ENCODE data around the gene IDI2. TPM values are rescaled to one million over a fixed set of nuclear protein-coding genes. Genes with fewer than 3 reads are reported as not detected.
"Not testable (repeated sequence)": the region's sequence is repeated elsewhere in the genome, so short reads cannot be mapped to it uniquely, and the experiment has no call there.

IDI2 gene
- total RNA-seq (not detected in 2 replicates), polyA plus RNA-seq (0.20 TPM in 1 of 2 replicates, not detected in the other)

- Histone ChIP-seq H3K36me3 (no peaks in the 10 kb centered on the region), H3K4me1 (ENCODE audit: low read depth) (no peaks in the 10 kb centered on the region), H3K4me3 (no peak within 1 kb of the TSS), H3K27ac (no peak within 1 kb of the TSS), H3K9me3 (ENCODE audit: low read depth) (no peaks in the 10 kb centered on the region), H3K27me3 (no peaks in the 10 kb centered on the region)
- no peak for TF ChIP-seq CTCF (IDR thresholded peaks at IDR 0.05; ENCODE audit: low read depth, low read length)
- no peak for DNase-seq (ENCODE audit: low read depth in 1 of 2, low spot score in 1 of 2)
Measured at GRCh38 chr10:1025683-1026082, at the start of gene IDI2. IDI2 (minus strand) TSS chr10:1025859; CDS start chr10:1024723, 1,136 bp downstream.

- DNase-seq (ENCODE audit: low read depth in 1 of 2, low spot score in 1 of 2), result peak in 1 of 2 donors; percentile 44
- Histone ChIP-seq H3K27ac (no peak overlapping the region), H3K27me3 (no peaks in the 10 kb centered on the region), H3K9me3 (ENCODE audit: low read depth) (no peaks in the 10 kb centered on the region), H3K36me3 (peaks cover 24% of the 10 kb centered on the region), H3K4me3 (no peak overlapping the region), H3K4me1 (ENCODE audit: low read depth) (no peaks in the 10 kb centered on the region)
- peak; percentile 33 for TF ChIP-seq CTCF (IDR thresholded peaks at IDR 0.05; ENCODE audit: low read depth, low read length)
Measured at GRCh38 chr10:1074748-1075308, 49.2 kb upstream of the IDI2 start.

GRCh38 chr10:1074052-1074747, 48.5 kb upstream of the IDI2 start:
- Histone ChIP-seq H3K4me3 (no peak overlapping the region), H3K9me3 (ENCODE audit: low read depth) (no peaks in the 10 kb centered on the region), H3K27me3 (no peaks in the 10 kb centered on the region), H3K4me1 (ENCODE audit: low read depth) (no peaks in the 10 kb centered on the region), H3K36me3 (peaks cover 20% of the 10 kb centered on the region), H3K27ac (no peak overlapping the region)
- DNase-seq (ENCODE audit: low read depth in 1 of 2, low spot score in 1 of 2), result no peak
- peak; percentile 19 for TF ChIP-seq CTCF (IDR thresholded peaks at IDR 0.05; ENCODE audit: low read depth, low read length)

GRCh38 chr10:1070919-1071318, 45.3 kb upstream of the IDI2 start:
- Histone ChIP-seq H3K36me3 (peaks cover 5% of the 10 kb centered on the region), H3K27me3 (no peaks in the 10 kb centered on the region), H3K4me3 (no peak overlapping the region), H3K4me1 (ENCODE audit: low read depth) (no peaks in the 10 kb centered on the region), H3K9me3 (ENCODE audit: low read depth) (no peaks in the 10 kb centered on the region), H3K27ac (no peak overlapping the region)
- DNase-seq (ENCODE audit: low read depth in 1 of 2, low spot score in 1 of 2), result no peak
- no peak for TF ChIP-seq CTCF (IDR thresholded peaks at IDR 0.05; ENCODE audit: low read depth, low read length)

GRCh38 chr10:1068380-1069361, 43.0 kb upstream of the IDI2 start:
- no peak for DNase-seq (ENCODE audit: low read depth in 1 of 2, low spot score in 1 of 2)
- H3K36me3 ChIP-seq, result peaks cover 5% of the 10 kb centered on the region
- H3K27ac ChIP-seq, result no peak overlapping the region
- no peak overlapping the region for H3K4me3 ChIP-seq
- H3K9me3 ChIP-seq (ENCODE audit: low read depth), result no peaks in the 10 kb centered on the region
- no peaks in the 10 kb centered on the region for H3K4me1 ChIP-seq (ENCODE audit: low read depth)
- no peaks in the 10 kb centered on the region for H3K27me3 ChIP-seq
- no peak for TF ChIP-seq CTCF (IDR thresholded peaks at IDR 0.05; ENCODE audit: low read depth, low read length)

GRCh38 chr10:1066734-1067133, 41.1 kb upstream of the IDI2 start:
- H3K4me3 ChIP-seq; H3K27me3 ChIP-seq; H3K27ac ChIP-seq; H3K36me3 ChIP-seq; DNase-seq (ENCODE audit: low read depth in 1 of 2, low spot score in 1 of 2); H3K4me1 ChIP-seq (ENCODE audit: low read depth); H3K9me3 ChIP-seq (ENCODE audit: low read depth): not testable (repeated sequence)
